ENCODE data around the gene BRD4. TPM values are rescaled to one million over a fixed set of nuclear protein-coding genes. Genes with fewer than 3 reads are reported as not detected.

BRD4 gene
- total RNA-seq, 1 experiment from 2014 or later: 189 TPM

DNA sequence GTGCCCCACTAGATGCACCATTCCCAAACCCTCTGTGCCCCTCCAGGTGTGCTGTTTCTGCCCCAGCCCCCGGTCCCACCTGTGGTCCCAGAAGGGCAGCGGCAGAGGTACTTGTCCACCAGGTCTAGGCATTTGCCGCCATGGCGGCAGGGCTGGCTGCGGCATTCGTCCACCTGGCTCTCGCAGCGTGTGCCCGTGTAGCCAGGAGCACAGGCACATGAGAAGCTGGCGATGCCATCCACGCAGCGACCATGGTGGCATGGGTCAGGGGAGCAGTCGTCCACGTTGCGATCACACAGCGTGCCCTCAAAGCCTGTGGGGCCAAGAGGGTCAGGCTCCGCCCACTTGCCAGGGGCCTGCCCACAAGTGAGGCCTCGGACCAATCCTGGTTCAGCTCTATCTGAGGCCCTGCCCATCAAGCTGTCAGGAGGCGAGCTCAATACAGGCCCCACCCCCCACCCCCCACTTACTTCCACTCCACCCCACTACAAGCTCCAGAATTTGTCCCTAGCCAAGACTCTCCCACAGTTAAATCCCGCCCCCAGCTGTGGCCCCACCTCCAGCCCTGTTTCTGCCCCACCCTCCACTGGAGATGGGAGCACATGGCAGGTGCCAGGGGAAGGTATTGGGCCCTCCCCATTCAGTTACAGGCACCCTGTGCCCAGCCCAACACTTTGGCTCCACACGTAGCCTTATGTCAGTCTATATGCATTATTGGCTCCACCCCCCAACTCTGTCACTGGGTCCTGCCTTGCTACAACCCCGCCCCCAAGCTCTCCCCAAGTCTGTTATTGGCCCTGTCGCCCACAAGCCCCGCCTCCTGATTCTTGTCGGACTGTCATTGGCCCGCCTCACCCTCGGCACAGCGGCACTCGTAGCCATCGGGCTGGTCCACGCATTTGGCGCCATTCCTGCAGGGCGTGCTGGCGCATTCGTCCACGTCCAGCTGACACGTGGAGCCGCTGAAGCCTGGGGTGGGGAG, 145.0 kb downstream of the BRD4 start:
- no peaks in the 10 kb centered on the region for H3K4me1 Mint-ChIP-seq (ENCODE audit: insufficient read depth, unreplicated experiment)
- H3K4me3 Mint-ChIP-seq (ENCODE audit: unreplicated experiment): no peak overlapping the region
- TF ChIP-seq, protein P1, sequence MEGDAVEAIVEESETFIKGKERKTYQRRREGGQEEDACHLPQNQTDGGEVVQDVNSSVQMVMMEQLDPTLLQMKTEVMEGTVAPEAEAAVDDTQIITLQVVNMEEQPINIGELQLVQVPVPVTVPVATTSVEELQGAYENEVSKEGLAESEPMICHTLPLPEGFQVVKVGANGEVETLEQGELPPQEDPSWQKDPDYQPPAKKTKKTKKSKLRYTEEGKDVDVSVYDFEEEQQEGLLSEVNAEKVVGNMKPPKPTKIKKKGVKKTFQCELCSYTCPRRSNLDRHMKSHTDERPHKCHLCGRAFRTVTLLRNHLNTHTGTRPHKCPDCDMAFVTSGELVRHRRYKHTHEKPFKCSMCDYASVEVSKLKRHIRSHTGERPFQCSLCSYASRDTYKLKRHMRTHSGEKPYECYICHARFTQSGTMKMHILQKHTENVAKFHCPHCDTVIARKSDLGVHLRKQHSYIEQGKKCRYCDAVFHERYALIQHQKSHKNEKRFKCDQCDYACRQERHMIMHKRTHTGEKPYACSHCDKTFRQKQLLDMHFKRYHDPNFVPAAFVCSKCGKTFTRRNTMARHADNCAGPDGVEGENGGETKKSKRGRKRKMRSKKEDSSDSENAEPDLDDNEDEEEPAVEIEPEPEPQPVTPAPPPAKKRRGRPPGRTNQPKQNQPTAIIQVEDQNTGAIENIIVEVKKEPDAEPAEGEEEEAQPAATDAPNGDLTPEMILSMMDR (IDR thresholded peaks at IDR 0.05; ENCODE audit: unreplicated experiment): no peak
- ChIA-PET POLR2A (no interaction called here), CTCF (no interaction called here)
- no peaks in the 10 kb centered on the region for H3K27me3 Mint-ChIP-seq (ENCODE audit: insufficient read depth, unreplicated experiment)
- intact Hi-C loops (cut with micrococcal nuclease): no loop called here
- H3K9me3 Mint-ChIP-seq (ENCODE audit: unreplicated experiment): no peaks in the 10 kb centered on the region
- no peak for DNase-seq (ENCODE audit: unreplicated experiment)
- no TSS peak for BruUV-seq (replicated peaks)
- no peak overlapping the region for H3K27ac Mint-ChIP-seq (ENCODE audit: low read depth, unreplicated experiment)
- H3K36me3 Mint-ChIP-seq (ENCODE audit: insufficient read depth, unreplicated experiment): no peaks in the 10 kb centered on the region

Other genes starting within 250 kb of the BRD4 start
- 22.6 and 24.2 TPM in 2 replicates for gene SYDE1, start 225.1 kb downstream of the BRD4 start, total RNA-seq (2022)
- 3.7 and 7.7 TPM in 2 replicates for gene NOTCH3, start 131.5 kb downstream of the BRD4 start, total RNA-seq (2022)
- 0.96 and 1.1 TPM in 2 replicates for gene EPHX3, start 100.1 kb downstream of the BRD4 start, total RNA-seq (2022)
- gene AKAP8, start 47.2 kb upstream of the BRD4 start, total RNA-seq (2022): 31.1 and 37.8 TPM in 2 replicates
- 84.7 and 89.0 TPM in 2 replicates for gene AKAP8L, start 86.4 kb upstream of the BRD4 start, total RNA-seq (2022)
- 46.4 and 46.5 TPM in 2 replicates for gene WIZ, start 117.4 kb upstream of the BRD4 start, total RNA-seq (2022)
- gene RASAL3, start 132.0 kb upstream of the BRD4 start, total RNA-seq (2022): not detected in 2 replicates
- not detected in 2 replicates for gene PGLYRP2, start 147.0 kb upstream of the BRD4 start, total RNA-seq (2022)
- gene CYP4F22, start 176.0 kb upstream of the BRD4 start, total RNA-seq (2022): not detected in 2 replicates